ENCODE results near the gene TIMP3. TPM values are rescaled to one million over a fixed set of nuclear protein-coding genes. Genes with fewer than 3 reads are reported as not detected.

Gene TIMP3
- total and polyA plus RNA-seq, 2 donors (not counting 3 experiments of a cell fraction or from before 2014, with no cell fraction given), result 0.22 to 2.0 TPM

DNA sequence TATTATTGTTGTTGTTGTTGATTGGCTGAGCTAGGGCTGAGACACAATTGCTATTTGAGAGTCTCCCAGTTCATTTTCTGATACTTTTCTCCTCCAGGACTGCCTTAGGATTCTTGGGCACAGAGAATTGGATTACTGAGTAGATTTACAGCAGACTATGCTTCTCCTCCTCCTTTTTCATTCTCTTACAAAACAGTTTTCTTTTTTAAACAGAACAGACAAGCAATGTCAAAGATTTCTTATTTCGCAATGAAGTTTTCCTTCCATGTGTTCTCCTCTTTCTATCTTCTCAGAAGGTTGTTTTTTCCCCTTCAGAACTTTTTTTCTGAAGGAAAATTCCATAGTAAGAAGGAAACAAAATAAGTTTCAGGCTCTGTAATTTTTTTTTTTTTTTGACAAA, 19.8 kb upstream of the TIMP3 start:
- H4K20me1 ChIP-seq (replicated peaks; ENCODE audit: control insufficient read depth, extremely low read depth, insufficient read depth, low read length), result no peaks in the 10 kb centered on the region
- intact Hi-C loops (cut with micrococcal nuclease) (no loop called here), dilution Hi-C loops (cut with MboI; ENCODE audit: extremely low pct_ligation_motif_present, low sequenced_read_pairs) (no loop called here)
- DNase-seq (ENCODE audit: low read depth, low spot score) (no peak), FAIRE-seq (no peak)
- H3K9me3 ChIP-seq (replicated peaks; ENCODE audit: control insufficient read depth, insufficient read depth, low read length), result peaks cover 3% of the 10 kb centered on the region
- H3K79me2 ChIP-seq (ENCODE audit: control insufficient read depth, insufficient read depth, low read length), result no peaks in the 10 kb centered on the region
- TF ChIP-seq JUN (IDR thresholded peaks at IDR 0.05; ENCODE audit: borderline replicate concordance, insufficient read depth, insufficient read length, low read depth) (no peak), EZH2 (IDR thresholded peaks at IDR 0.05; ENCODE audit: borderline replicate concordance, low read depth, low read length, severe bottlenecking) (no peak), GATA2 (IDR thresholded peaks at IDR 0.05; ENCODE audit: insufficient read depth, insufficient read length, low read depth, low read length) (no peak), POLR2A (IDR thresholded peaks at IDR 0.05; ENCODE audit: low read depth, low read length) (no peak), MYC (IDR thresholded peaks at IDR 0.05; ENCODE audit: low read depth, low read length) (no peak), POLR2AphosphoS5 (IDR thresholded peaks at IDR 0.05; ENCODE audit: insufficient read depth, low read depth, low read length) (no peak), FOS (IDR thresholded peaks at IDR 0.05; ENCODE audit: borderline replicate concordance, insufficient read depth, low read length) (no peak)
- TF ChIP-seq, protein P1, sequence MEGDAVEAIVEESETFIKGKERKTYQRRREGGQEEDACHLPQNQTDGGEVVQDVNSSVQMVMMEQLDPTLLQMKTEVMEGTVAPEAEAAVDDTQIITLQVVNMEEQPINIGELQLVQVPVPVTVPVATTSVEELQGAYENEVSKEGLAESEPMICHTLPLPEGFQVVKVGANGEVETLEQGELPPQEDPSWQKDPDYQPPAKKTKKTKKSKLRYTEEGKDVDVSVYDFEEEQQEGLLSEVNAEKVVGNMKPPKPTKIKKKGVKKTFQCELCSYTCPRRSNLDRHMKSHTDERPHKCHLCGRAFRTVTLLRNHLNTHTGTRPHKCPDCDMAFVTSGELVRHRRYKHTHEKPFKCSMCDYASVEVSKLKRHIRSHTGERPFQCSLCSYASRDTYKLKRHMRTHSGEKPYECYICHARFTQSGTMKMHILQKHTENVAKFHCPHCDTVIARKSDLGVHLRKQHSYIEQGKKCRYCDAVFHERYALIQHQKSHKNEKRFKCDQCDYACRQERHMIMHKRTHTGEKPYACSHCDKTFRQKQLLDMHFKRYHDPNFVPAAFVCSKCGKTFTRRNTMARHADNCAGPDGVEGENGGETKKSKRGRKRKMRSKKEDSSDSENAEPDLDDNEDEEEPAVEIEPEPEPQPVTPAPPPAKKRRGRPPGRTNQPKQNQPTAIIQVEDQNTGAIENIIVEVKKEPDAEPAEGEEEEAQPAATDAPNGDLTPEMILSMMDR (IDR thresholded peaks at IDR 0.05; ENCODE audit: extremely low read depth in 1 of 2, insufficient read depth in 1 of 2, low read depth in 1 of 2, low read length in 2 of 2), result no peak
- TF ChIP-seq, protein P2, sequence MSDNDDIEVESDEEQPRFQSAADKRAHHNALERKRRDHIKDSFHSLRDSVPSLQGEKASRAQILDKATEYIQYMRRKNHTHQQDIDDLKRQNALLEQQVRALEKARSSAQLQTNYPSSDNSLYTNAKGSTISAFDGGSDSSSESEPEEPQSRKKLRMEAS (IDR thresholded peaks at IDR 0.05; ENCODE audit: insufficient read depth, insufficient read length), result no peak
- BruUV-seq (replicated peaks), result no TSS peak
- H3K9me1 ChIP-seq (replicated peaks; ENCODE audit: control insufficient read depth, extremely low read depth, insufficient read depth, low read length), result no peaks in the 10 kb centered on the region
- no peak overlapping the region for H3K9ac ChIP-seq (replicated peaks; ENCODE audit: extremely low read depth, insufficient read depth, low read length)
- H3K4me2 ChIP-seq (ENCODE audit: insufficient read depth, low read length), result no peak overlapping the region
- no peak overlapping the region for H2AFZ ChIP-seq (ENCODE audit: low read depth, low read length)
- no peak overlapping the region for H3K27ac ChIP-seq (ENCODE audit: insufficient read depth, low read depth, low read length)
- H3K36me3 ChIP-seq (ENCODE audit: control insufficient read depth in 2 of 2, extremely low read depth in 1 of 2, insufficient read depth in 2 of 2, low read length in 2 of 2), result no peaks in the 10 kb centered on the region
- ChIA-PET CTCF (no interaction called here), POLR2A (no interaction called here)
- H3K27me3 ChIP-seq (ENCODE audit: control insufficient read depth in 2 of 2, insufficient read depth in 2 of 2, low read length in 2 of 2), result no peaks in the 10 kb centered on the region
- H3K4me1 ChIP-seq (ENCODE audit: control insufficient read depth, extremely low read depth, insufficient read depth, low read length), result no peaks in the 10 kb centered on the region
- no peak overlapping the region for H3K4me3 ChIP-seq (replicated peaks in 1 of 3; ENCODE audit: insufficient read depth in 1 of 3, low read depth in 1 of 3, low read length in 3 of 3)
